Keratinocyte (primary cell): Measurements from ENCODE around the gene BCAT1. TPM values are rescaled to one million over a fixed set of nuclear protein-coding genes. Genes with fewer than 3 reads are reported as not detected.

ENCODE experiments used
- DNase-seq: peaks from one replicate; pipeline ENCODE4 v3.0.0-alpha.2; 2011; ENCODE audit warnings: low read depth, missing footprints, low spot score
- FAIRE-seq: peaks from 2 replicates; lab custom pipeline; 2011; peaks lifted over from hg19 to GRCh38; lab: Jason Lieb, UNC
- H2AFZ ChIP-seq: 2 replicates; pipeline ENCODE4 v1.6.0; 2012; ENCODE audit warnings: low read length, control low read depth, inconsistent platforms; ENCODE audit not compliant: control insufficient read depth
- H3K27ac ChIP-seq: 2 replicates; pipeline ENCODE4 v1.5.1; 2011; ENCODE audit warnings: low read length; ENCODE audit not compliant: control insufficient read depth, insufficient read depth
- H3K27me3 ChIP-seq: 3 replicates; pipeline ENCODE4 v1.6.0; 2011; ENCODE audit warnings: low read length; ENCODE audit not compliant: control insufficient read depth, insufficient read depth; ENCODE audit errors: extremely low read depth
- H3K36me3 ChIP-seq, 2 experiments: 2 replicates in 1 of 2; 3 replicates in 1 of 2; pipeline ENCODE4 v1.5.1; 2011; ENCODE audit warnings: low read length in 2 of 2, mild to moderate bottlenecking in 1 of 2; ENCODE audit not compliant: control insufficient read depth in 2 of 2, insufficient read depth in 2 of 2; ENCODE audit errors: extremely low read depth in 1 of 2
- H3K4me1 ChIP-seq: 3 replicates; pipeline ENCODE4 v1.5.1; 2011; ENCODE audit warnings: low read length; ENCODE audit not compliant: control insufficient read depth, insufficient read depth; ENCODE audit errors: extremely low read depth
- H3K4me2 ChIP-seq: 3 replicates; pipeline ENCODE4 v1.6.0; 2011; ENCODE audit warnings: low read depth, low read length; ENCODE audit not compliant: control insufficient read depth, insufficient read depth; ENCODE audit errors: extremely low read depth
- H3K4me3 ChIP-seq, 3 experiments: fragments of 200-600 bp in 1 of 3; sonication (generic) in 1 of 3; 2 replicates in 2 of 3; 3 replicates in 1 of 3; pipeline ENCODE4 v1.5.1; 2011 to 2016; ENCODE audit warnings: low read length in 3 of 3, mild to moderate bottlenecking in 3 of 3, control low read depth in 2 of 3, inconsistent platforms in 1 of 3, low read depth in 1 of 3, mixed read lengths in 1 of 3, mixed run types in 1 of 3, moderate library complexity in 1 of 3; ENCODE audit not compliant: control insufficient read depth in 2 of 3, insufficient read depth in 2 of 3; ENCODE audit errors: extremely low read depth in 1 of 3
- H3K79me2 ChIP-seq: 2 replicates; pipeline ENCODE4 v1.6.0; 2012; ENCODE audit warnings: low read length; ENCODE audit not compliant: control insufficient read depth, insufficient read depth
- H3K9ac ChIP-seq: 3 replicates; pipeline ENCODE4 v1.6.0; 2011; ENCODE audit warnings: low read length; ENCODE audit not compliant: control insufficient read depth, insufficient read depth; ENCODE audit errors: extremely low read depth
- H3K9me1 ChIP-seq: 3 replicates; pipeline ENCODE4 v1.6.0; 2011; ENCODE audit warnings: low read length; ENCODE audit not compliant: control insufficient read depth, insufficient read depth; ENCODE audit errors: extremely low read depth
- H3K9me3 ChIP-seq: 2 replicates; pipeline ENCODE4 v1.5.1; 2012; ENCODE audit warnings: low read depth, low read length; ENCODE audit not compliant: control insufficient read depth
- H4K20me1 ChIP-seq: 3 replicates; pipeline ENCODE4 v1.6.0; 2011; ENCODE audit warnings: low read length; ENCODE audit not compliant: control insufficient read depth, insufficient read depth; ENCODE audit errors: extremely low read depth
- EZH2 ChIP-seq: IDR thresholded peaks from one replicate; pipeline ENCODE4 v1.6.1; 2012; ENCODE audit warnings: inconsistent platforms, mild to moderate bottlenecking, low read length, moderate library complexity
- dilution Hi-C: fragments of 300-500 bp; cut with MboI; formaldehyde crosslinking; loops from one replicate; pipeline ENCODE4 v1.7.0; 2020; ENCODE audit warnings: low sequenced_read_pairs; ENCODE audit not compliant: extremely low pct_ligation_motif_present
- polyA plus RNA-seq, 5 experiments: library from polyadenylated mRNA; depleted of rRNA in 3 of 5; stranded (reverse) in 3 of 5; stranded (forward) in 1 of 5; unstranded in 1 of 5; fragments of >200 nt; gene quantifications; 1 replicate in 1 of 5; 2 replicates in 3 of 5; 3 replicates in 1 of 5; pipeline versions ENCODE4 v1.2.1 to v1.2.3, GENCODE V29; 2011 to 2012; ENCODE audit warnings: missing spikeins in 2 of 5, low read depth in 1 of 5, low replicate concordance in 1 of 5
- TF ChIP-seq, protein P1 (sequence below), 3 experiments: IDR thresholded peaks in 1 of 3; conservative IDR thresholded peaks in 1 of 3; optimal IDR thresholded peaks in 1 of 3; 2 replicates in 2 of 3; 3 replicates in 1 of 3; pipeline versions ENCODE3 to v1.5.1; 2011; ENCODE audit warnings: low read length in 3 of 3, mild to moderate bottlenecking in 3 of 3, moderate library complexity in 2 of 3, control low read depth in 1 of 3, inconsistent platforms in 1 of 3; ENCODE audit not compliant: insufficient read depth in 2 of 3; ENCODE audit errors: extremely low read depth in 1 of 3

BCAT1 gene
- polyA plus RNA-seq, 1 donor (not counting 4 experiments of a cell fraction or from before 2014, with no cell fraction given), result 6.5 TPM

DNA sequence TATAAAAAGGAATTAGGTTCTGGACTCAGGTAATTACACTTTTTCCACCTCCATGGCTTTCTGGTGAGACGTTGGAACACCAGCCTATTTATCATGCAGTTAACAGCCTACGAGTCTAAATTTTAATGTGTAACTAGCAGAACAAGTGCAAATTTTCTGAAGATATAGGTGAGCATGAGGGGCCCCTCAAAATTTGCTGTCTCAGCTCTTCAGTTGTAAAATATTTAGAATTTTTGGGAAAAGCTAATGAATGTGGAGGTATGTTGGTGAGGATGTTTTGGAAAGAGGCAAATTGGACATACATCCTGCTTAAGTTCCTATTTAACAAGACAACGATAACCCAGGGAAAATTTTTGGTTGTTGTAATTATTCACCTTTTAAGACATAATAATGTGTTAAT is 25.3 kb upstream of the BCAT1 start:
- H3K4me2 ChIP-seq, result no peak overlapping the region
- no peak overlapping the region for H3K9ac ChIP-seq
- H3K27me3 ChIP-seq, result no peaks in the 10 kb centered on the region
- H3K79me2 ChIP-seq, result no peaks in the 10 kb centered on the region
- FAIRE-seq (no peak), DNase-seq (no peak)
- H3K9me3 ChIP-seq, result no peaks in the 10 kb centered on the region
- H3K27ac ChIP-seq, result no peak overlapping the region
- no peaks in the 10 kb centered on the region for H3K9me1 ChIP-seq
- no peak for TF ChIP-seq EZH2
- TF ChIP-seq, protein P1, sequence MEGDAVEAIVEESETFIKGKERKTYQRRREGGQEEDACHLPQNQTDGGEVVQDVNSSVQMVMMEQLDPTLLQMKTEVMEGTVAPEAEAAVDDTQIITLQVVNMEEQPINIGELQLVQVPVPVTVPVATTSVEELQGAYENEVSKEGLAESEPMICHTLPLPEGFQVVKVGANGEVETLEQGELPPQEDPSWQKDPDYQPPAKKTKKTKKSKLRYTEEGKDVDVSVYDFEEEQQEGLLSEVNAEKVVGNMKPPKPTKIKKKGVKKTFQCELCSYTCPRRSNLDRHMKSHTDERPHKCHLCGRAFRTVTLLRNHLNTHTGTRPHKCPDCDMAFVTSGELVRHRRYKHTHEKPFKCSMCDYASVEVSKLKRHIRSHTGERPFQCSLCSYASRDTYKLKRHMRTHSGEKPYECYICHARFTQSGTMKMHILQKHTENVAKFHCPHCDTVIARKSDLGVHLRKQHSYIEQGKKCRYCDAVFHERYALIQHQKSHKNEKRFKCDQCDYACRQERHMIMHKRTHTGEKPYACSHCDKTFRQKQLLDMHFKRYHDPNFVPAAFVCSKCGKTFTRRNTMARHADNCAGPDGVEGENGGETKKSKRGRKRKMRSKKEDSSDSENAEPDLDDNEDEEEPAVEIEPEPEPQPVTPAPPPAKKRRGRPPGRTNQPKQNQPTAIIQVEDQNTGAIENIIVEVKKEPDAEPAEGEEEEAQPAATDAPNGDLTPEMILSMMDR (optimal IDR thresholded peaks at IDR 0.05 in 1 of 3, IDR thresholded peaks at IDR 0.05 in 1 of 3, conservative IDR thresholded peaks at IDR 0.05 in 1 of 3; ENCODE audit: extremely low read depth in 1 of 3, insufficient read depth in 2 of 3, low read length in 3 of 3), result no peak
- no peak overlapping the region for H3K4me3 ChIP-seq
- H2AFZ ChIP-seq, result no peak overlapping the region
- dilution Hi-C loops, result no loop called here
- H4K20me1 ChIP-seq, result no peaks in the 10 kb centered on the region
- no peaks in the 10 kb centered on the region for H3K4me1 ChIP-seq
- no peaks in the 10 kb centered on the region for H3K36me3 ChIP-seq

GRCh38 chr12:24972078-24972477 is 23.2 kb upstream of the BCAT1 start:
- Histone ChIP-seq H3K4me2 (no peak overlapping the region), H3K27ac (no peak overlapping the region), H3K27me3 (no peaks in the 10 kb centered on the region), H3K9me1 (no peaks in the 10 kb centered on the region), H3K4me1 (no peaks in the 10 kb centered on the region), H3K36me3 (no peaks in the 10 kb centered on the region), H3K9me3 (no peaks in the 10 kb centered on the region), H3K9ac (no peak overlapping the region), H3K79me2 (no peaks in the 10 kb centered on the region), H3K4me3 (no peak overlapping the region), H2AFZ (no peak overlapping the region), H4K20me1 (no peaks in the 10 kb centered on the region)
- FAIRE-seq, result no peak
- dilution Hi-C loops, result no loop called here
- no peak for TF ChIP-seq EZH2
- TF ChIP-seq, protein P1 (optimal IDR thresholded peaks at IDR 0.05 in 1 of 3, IDR thresholded peaks at IDR 0.05 in 1 of 3, conservative IDR thresholded peaks at IDR 0.05 in 1 of 3; ENCODE audit: extremely low read depth in 1 of 3, insufficient read depth in 2 of 3, low read length in 3 of 3), result no peak
- DNase-seq, result no peak
